Keratinocyte (primary cell): Measurements from ENCODE around the gene COL1A2. TPM values are rescaled to one million over a fixed set of nuclear protein-coding genes. Genes with fewer than 3 reads are reported as not detected.

ENCODE experiments used
- DNase-seq: peaks from one replicate; pipeline ENCODE4 v3.0.0-alpha.2; 2011; ENCODE audit warnings: low read depth, missing footprints, low spot score
- FAIRE-seq: peaks from 2 replicates; lab custom pipeline; 2011; peaks lifted over from hg19 to GRCh38; lab: Jason Lieb, UNC
- H2AFZ ChIP-seq: 2 replicates; pipeline ENCODE4 v1.6.0; 2012; ENCODE audit warnings: low read length, control low read depth, inconsistent platforms; ENCODE audit not compliant: control insufficient read depth
- H3K27ac ChIP-seq: 2 replicates; pipeline ENCODE4 v1.5.1; 2011; ENCODE audit warnings: low read length; ENCODE audit not compliant: control insufficient read depth, insufficient read depth
- H3K27me3 ChIP-seq: 3 replicates; pipeline ENCODE4 v1.6.0; 2011; ENCODE audit warnings: low read length; ENCODE audit not compliant: control insufficient read depth, insufficient read depth; ENCODE audit errors: extremely low read depth
- H3K36me3 ChIP-seq, 2 experiments: 2 replicates in 1 of 2; 3 replicates in 1 of 2; pipeline ENCODE4 v1.5.1; 2011; ENCODE audit warnings: low read length in 2 of 2, mild to moderate bottlenecking in 1 of 2; ENCODE audit not compliant: control insufficient read depth in 2 of 2, insufficient read depth in 2 of 2; ENCODE audit errors: extremely low read depth in 1 of 2
- H3K4me1 ChIP-seq: 3 replicates; pipeline ENCODE4 v1.5.1; 2011; ENCODE audit warnings: low read length; ENCODE audit not compliant: control insufficient read depth, insufficient read depth; ENCODE audit errors: extremely low read depth
- H3K4me2 ChIP-seq: 3 replicates; pipeline ENCODE4 v1.6.0; 2011; ENCODE audit warnings: low read depth, low read length; ENCODE audit not compliant: control insufficient read depth, insufficient read depth; ENCODE audit errors: extremely low read depth
- H3K4me3 ChIP-seq, 3 experiments: fragments of 200-600 bp in 1 of 3; sonication (generic) in 1 of 3; 2 replicates in 2 of 3; 3 replicates in 1 of 3; pipeline ENCODE4 v1.5.1; 2011 to 2016; ENCODE audit warnings: low read length in 3 of 3, mild to moderate bottlenecking in 3 of 3, control low read depth in 2 of 3, inconsistent platforms in 1 of 3, low read depth in 1 of 3, mixed read lengths in 1 of 3, mixed run types in 1 of 3, moderate library complexity in 1 of 3; ENCODE audit not compliant: control insufficient read depth in 2 of 3, insufficient read depth in 2 of 3; ENCODE audit errors: extremely low read depth in 1 of 3
- H3K79me2 ChIP-seq: 2 replicates; pipeline ENCODE4 v1.6.0; 2012; ENCODE audit warnings: low read length; ENCODE audit not compliant: control insufficient read depth, insufficient read depth
- H3K9ac ChIP-seq: 3 replicates; pipeline ENCODE4 v1.6.0; 2011; ENCODE audit warnings: low read length; ENCODE audit not compliant: control insufficient read depth, insufficient read depth; ENCODE audit errors: extremely low read depth
- H3K9me1 ChIP-seq: 3 replicates; pipeline ENCODE4 v1.6.0; 2011; ENCODE audit warnings: low read length; ENCODE audit not compliant: control insufficient read depth, insufficient read depth; ENCODE audit errors: extremely low read depth
- H3K9me3 ChIP-seq: 2 replicates; pipeline ENCODE4 v1.5.1; 2012; ENCODE audit warnings: low read depth, low read length; ENCODE audit not compliant: control insufficient read depth
- H4K20me1 ChIP-seq: 3 replicates; pipeline ENCODE4 v1.6.0; 2011; ENCODE audit warnings: low read length; ENCODE audit not compliant: control insufficient read depth, insufficient read depth; ENCODE audit errors: extremely low read depth
- EZH2 ChIP-seq: IDR thresholded peaks from one replicate; pipeline ENCODE4 v1.6.1; 2012; ENCODE audit warnings: inconsistent platforms, mild to moderate bottlenecking, low read length, moderate library complexity
- dilution Hi-C: fragments of 300-500 bp; cut with MboI; formaldehyde crosslinking; loops from one replicate; pipeline ENCODE4 v1.7.0; 2020; ENCODE audit warnings: low sequenced_read_pairs; ENCODE audit not compliant: extremely low pct_ligation_motif_present
- polyA plus RNA-seq, 5 experiments: library from polyadenylated mRNA; depleted of rRNA in 3 of 5; stranded (reverse) in 3 of 5; stranded (forward) in 1 of 5; unstranded in 1 of 5; fragments of >200 nt; gene quantifications; 1 replicate in 1 of 5; 2 replicates in 3 of 5; 3 replicates in 1 of 5; pipeline versions ENCODE4 v1.2.1 to v1.2.3, GENCODE V29; 2011 to 2012; ENCODE audit warnings: missing spikeins in 2 of 5, low read depth in 1 of 5, low replicate concordance in 1 of 5
- TF ChIP-seq, protein P1 (sequence below), 3 experiments: IDR thresholded peaks in 1 of 3; conservative IDR thresholded peaks in 1 of 3; optimal IDR thresholded peaks in 1 of 3; 2 replicates in 2 of 3; 3 replicates in 1 of 3; pipeline versions ENCODE3 to v1.5.1; 2011; ENCODE audit warnings: low read length in 3 of 3, mild to moderate bottlenecking in 3 of 3, moderate library complexity in 2 of 3, control low read depth in 1 of 3, inconsistent platforms in 1 of 3; ENCODE audit not compliant: insufficient read depth in 2 of 3; ENCODE audit errors: extremely low read depth in 1 of 3

COL1A2 gene
- polyA plus RNA-seq, 1 donor (not counting 4 experiments of a cell fraction or from before 2014, with no cell fraction given) = 0.13 TPM

GRCh38 chr7:94396596-94396995, 1.9 kb downstream of the COL1A2 start:
- Histone ChIP-seq H3K36me3 (no peaks in the 10 kb centered on the region), H3K4me3 (no peak overlapping the region)

GRCh38 chr7:94397722-94398121, 3.0 kb downstream of the COL1A2 start:
- H4K20me1 ChIP-seq = no peaks in the 10 kb centered on the region

More at GRCh38 chr7:94396596-94396995, 1.9 kb downstream of the COL1A2 start:
- no peak overlapping the region for H3K4me2 ChIP-seq
- no peaks in the 10 kb centered on the region for H3K79me2 ChIP-seq
- no peak overlapping the region for H3K9ac ChIP-seq
- no peak overlapping the region for H2AFZ ChIP-seq
- H4K20me1 ChIP-seq = no peaks in the 10 kb centered on the region
- peaks cover 9% of the 10 kb centered on the region for H3K4me1 ChIP-seq
- H3K9me1 ChIP-seq = no peaks in the 10 kb centered on the region
- H3K9me3 ChIP-seq = no peaks in the 10 kb centered on the region
- FAIRE-seq = no peak
- no peak for DNase-seq
- no peak overlapping the region for H3K27ac ChIP-seq
- H3K27me3 ChIP-seq = peaks cover 9% of the 10 kb centered on the region
- dilution Hi-C loops = no loop called here
- TF ChIP-seq, protein P1, sequence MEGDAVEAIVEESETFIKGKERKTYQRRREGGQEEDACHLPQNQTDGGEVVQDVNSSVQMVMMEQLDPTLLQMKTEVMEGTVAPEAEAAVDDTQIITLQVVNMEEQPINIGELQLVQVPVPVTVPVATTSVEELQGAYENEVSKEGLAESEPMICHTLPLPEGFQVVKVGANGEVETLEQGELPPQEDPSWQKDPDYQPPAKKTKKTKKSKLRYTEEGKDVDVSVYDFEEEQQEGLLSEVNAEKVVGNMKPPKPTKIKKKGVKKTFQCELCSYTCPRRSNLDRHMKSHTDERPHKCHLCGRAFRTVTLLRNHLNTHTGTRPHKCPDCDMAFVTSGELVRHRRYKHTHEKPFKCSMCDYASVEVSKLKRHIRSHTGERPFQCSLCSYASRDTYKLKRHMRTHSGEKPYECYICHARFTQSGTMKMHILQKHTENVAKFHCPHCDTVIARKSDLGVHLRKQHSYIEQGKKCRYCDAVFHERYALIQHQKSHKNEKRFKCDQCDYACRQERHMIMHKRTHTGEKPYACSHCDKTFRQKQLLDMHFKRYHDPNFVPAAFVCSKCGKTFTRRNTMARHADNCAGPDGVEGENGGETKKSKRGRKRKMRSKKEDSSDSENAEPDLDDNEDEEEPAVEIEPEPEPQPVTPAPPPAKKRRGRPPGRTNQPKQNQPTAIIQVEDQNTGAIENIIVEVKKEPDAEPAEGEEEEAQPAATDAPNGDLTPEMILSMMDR (optimal IDR thresholded peaks at IDR 0.05 in 1 of 3, IDR thresholded peaks at IDR 0.05 in 1 of 3, conservative IDR thresholded peaks at IDR 0.05 in 1 of 3; ENCODE audit: extremely low read depth in 1 of 3, insufficient read depth in 2 of 3, low read length in 3 of 3) = no peak
- TF ChIP-seq EZH2 = no peak

More at GRCh38 chr7:94397722-94398121, 3.0 kb downstream of the COL1A2 start:
- Histone ChIP-seq H3K9me1 (no peaks in the 10 kb centered on the region), H3K4me1 (peaks cover 9% of the 10 kb centered on the region), H3K9ac (no peak overlapping the region), H3K4me2 (no peak overlapping the region), H3K27ac (no peak overlapping the region), H3K4me3 (no peak overlapping the region), H3K36me3 (no peaks in the 10 kb centered on the region), H3K27me3 (peaks cover 9% of the 10 kb centered on the region), H3K79me2 (no peaks in the 10 kb centered on the region), H3K9me3 (no peaks in the 10 kb centered on the region), H2AFZ (no peak overlapping the region)
- DNase-seq (no peak), FAIRE-seq (no peak)
- dilution Hi-C loops = no loop called here
- TF ChIP-seq, protein P1 (optimal IDR thresholded peaks at IDR 0.05 in 1 of 3, IDR thresholded peaks at IDR 0.05 in 1 of 3, conservative IDR thresholded peaks at IDR 0.05 in 1 of 3; ENCODE audit: extremely low read depth in 1 of 3, insufficient read depth in 2 of 3, low read length in 3 of 3) = no peak
- no peak for TF ChIP-seq EZH2
